SKM-1 (cell line): ENCODE results near the gene ATP6V0B.

Experiments used
- DNase-seq: peaks from one replicate; lab custom pipeline; 2025; ENCODE audit not compliant: unreplicated experiment; lab: John Stamatoyannopoulos, UW

Gene ATP6V0B

DNA sequence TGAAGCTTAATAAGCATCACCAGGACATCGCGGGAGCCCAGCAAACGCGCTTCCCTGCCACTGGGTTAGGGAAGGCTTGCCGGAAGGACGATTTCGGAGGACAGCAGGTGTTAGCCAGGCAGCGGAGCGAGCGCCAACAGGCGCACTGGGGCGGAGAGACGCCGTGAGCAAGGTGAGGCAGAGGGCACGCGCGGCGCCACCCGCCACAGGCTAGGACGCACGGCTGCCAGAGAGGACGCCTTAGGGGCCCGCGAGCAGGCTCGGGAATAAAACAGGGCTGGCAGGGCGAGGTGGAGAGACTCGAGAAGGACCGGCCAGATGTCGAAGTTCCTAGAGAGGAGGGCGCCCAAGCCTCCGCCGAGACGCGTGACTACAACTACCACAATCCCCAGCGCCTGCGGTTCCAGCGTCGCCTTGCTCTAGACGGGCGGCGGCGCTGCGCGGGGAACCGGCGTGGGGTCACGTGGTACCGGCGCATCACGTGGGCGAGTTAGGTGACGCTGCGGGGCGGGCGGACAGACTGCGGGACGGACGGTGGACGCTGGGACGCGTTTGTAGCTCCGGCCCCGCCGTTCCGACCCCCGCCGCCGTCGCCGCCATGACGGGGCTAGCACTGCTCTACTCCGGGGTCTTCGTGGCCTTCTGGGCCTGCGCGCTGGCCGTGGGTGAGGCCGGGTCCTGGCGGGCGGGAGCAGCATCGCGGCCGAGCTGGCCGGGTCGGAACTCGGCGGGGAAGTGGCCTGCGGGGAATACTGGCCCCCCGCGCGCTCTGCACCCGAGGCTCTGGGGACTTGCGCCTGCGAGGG lies at the start of gene ATP6V0B:
TSS of gene ATP6V0B (plus strand) at position 518 of the 806 bp plus-strand sequence. CDS start at position 599, 81 bp downstream.
- peak; percentile 84 for DNase-seq

DNA sequence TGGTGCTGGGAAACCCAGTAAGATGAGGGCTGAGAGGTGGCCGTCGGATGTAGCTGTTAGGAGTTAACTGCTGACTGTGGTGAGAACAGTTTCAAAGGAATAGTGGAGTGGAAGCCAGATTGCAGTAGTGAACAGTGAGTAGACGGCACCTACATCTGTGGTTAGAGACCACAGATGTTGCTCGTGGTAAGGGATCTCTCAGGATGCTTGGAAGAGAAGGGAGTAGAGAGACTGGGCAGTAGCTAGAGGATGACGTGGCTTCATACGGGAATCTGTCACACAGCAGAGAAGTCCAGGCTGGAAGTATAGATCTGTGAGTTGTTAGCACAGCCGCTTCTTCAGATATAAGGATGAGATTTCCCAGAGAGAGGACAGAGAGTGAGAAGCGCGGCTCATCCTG lies 48.9 kb upstream of the ATP6V0B start:
- no peak for DNase-seq

- no peak for DNase-seq
These were observed 44.4 kb upstream of the ATP6V0B start for GRCh38 chr1:43930168-43930948.

- no peak for DNase-seq
These were observed 43.8 kb upstream of the ATP6V0B start for GRCh38 chr1:43930949-43931275.

GRCh38 chr1:43931711-43932660 lies 42.8 kb upstream of the ATP6V0B start:
- no peak for DNase-seq

GRCh38 chr1:43932786-43933385 lies 41.9 kb upstream of the ATP6V0B start:
- DNase-seq = no peak

- no peak for DNase-seq
These were observed 41.2 kb upstream of the ATP6V0B start, which contains the start of gene ARTN for GRCh38 chr1:43933386-43934100. ARTN (plus strand) TSS chr1:43933801; CDS start chr1:43935657, 1,856 bp downstream.

DNA sequence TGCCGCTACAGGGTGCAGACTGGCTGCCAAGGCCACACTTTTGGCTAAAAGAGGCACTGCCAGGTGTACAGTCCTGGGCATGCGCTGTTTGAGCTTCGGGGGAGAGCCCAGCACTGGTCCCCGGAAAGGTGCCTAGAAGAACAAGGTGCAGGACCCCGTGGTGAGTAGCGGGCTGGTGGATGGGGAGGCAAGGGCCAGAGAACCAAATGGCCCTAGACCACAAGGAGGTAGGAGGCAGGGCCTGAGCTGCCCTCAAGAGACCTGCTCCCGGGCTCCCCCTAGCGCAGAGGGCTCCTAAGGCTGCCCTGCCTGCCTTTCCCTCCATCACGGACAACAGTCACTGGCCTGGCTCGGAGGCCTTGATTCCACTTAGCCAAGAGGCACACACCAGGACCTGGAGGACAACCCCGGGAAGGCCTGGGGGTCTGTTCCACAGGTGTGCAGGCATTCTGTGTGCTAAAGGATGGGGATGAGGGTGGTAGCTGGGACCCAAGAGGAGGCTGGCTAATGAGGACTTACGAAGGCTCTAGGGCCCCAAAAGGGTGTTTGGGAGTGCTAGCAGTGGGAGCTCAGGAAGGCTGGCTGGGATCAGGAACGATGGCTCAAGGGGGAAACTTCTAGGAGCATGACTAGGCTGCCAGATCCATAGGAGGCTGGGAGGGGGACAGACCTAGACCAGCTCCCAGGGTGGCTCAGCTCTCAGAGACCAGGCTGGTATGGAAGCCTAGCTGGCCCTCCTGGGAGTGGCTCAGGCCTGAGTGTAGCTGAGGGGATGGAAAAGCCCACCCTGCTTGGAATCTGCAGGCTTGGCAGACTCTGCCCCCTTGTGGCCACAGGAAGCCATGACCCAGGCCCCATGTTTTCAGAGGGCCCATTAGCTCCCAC lies 40.4 kb upstream of the ATP6V0B start:
- DNase-seq = no peak

DNA sequence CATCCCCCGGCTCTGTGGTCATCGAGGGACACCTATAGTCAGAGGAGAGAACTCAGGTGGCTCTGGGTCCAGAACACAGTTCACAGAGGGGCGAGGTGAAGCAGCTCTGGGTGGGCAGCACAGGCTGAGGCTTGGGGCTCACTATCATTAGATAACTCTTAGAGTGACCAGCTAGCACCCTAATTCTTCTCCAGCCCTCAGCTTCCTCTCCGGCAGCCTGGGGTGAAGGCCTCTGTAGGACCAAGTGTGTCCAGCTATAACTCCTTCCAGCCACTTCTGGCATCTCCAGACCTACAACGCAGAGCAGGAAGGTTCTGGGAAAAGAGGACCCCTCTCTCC lies 39.8 kb upstream of the ATP6V0B start:
- DNase-seq = no peak

- DNase-seq = no peak
These were observed 38.9 kb upstream of the ATP6V0B start for GRCh38 chr1:43935711-43936427.

DNA sequence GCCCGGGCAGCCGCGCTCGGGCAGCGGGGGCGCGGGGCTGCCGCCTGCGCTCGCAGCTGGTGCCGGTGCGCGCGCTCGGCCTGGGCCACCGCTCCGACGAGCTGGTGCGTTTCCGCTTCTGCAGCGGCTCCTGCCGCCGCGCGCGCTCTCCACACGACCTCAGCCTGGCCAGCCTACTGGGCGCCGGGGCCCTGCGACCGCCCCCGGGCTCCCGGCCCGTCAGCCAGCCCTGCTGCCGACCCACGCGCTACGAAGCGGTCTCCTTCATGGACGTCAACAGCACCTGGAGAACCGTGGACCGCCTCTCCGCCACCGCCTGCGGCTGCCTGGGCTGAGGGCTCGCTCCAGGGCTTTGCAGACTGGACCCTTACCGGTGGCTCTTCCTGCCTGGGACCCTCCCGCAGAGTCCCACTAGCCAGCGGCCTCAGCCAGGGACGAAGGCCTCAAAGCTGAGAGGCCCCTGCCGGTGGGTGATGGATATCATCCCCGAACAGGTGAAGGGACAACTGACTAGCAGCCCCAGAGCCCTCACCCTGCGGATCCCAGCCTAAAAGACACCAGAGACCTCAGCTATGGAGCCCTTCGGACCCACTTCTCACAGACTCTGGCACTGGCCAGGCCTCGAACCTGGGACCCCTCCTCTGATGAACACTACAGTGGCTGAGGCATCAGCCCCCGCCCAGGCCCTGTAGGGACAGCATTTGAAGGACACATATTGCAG lies 38.2 kb upstream of the ATP6V0B start:
- no peak for DNase-seq

- no peak for DNase-seq
These were observed 37.4 kb upstream of the ATP6V0B start for GRCh38 chr1:43937179-43937865.

GRCh38 chr1:43938383-43938782 lies 36.4 kb upstream of the ATP6V0B start:
- no peak for DNase-seq

DNA sequence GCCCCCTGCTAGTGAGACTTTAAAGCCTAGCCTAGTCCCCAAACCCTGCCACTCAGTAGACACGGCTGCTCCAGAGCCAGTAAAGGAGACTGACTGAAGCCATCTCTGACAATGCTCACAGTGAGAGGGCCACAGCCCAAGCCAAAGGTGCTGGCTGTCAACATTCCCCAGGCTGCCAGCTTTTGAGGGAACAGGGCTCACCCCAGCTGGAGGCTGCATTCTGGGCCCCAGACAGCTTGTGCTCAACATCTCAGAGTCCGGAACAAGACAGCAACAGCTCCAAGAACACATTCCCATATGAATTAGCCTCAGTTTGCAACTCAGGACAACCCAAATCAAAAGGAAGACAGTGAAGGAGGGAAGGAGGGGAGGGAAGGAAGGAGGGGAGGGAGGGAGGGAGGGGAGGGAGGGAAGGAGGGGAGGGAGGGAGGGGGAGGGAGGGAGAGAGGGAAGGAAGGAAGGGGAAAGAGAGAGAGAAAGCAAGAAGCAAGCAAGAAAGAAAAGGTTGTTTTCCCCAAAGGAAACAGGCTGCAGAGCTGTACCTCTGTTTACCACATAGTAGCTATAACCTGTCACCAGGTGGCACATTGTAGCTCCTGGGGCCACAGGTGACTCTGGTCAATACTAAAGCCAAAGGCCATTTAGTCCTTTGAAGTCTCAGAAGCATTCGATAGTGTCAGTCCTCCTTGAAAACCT lies 35.7 kb upstream of the ATP6V0B start:
- DNase-seq = no peak

DNA sequence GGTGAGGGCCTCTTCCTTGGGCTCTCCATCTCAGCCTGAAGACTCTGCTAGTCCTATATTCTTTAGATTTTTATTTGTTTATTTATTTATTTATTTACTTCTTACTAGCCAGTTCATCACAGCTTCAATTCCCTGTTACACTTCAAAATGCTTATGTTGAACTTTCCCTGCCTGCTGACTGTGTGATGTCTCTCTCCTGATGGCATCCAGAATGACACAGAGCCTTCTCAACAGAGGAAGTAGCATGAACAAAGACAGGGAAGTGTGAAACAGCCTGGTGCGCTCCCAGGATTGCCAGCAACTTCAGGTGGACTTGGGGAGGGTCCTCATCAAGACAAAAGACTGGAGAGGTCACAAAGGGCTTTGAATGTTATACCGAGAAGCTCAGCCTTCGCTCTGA lies 32.3 kb upstream of the ATP6V0B start:
- DNase-seq = no peak

- no peak for DNase-seq
These were observed 29.9 kb upstream of the ATP6V0B start for GRCh38 chr1:43944860-43945259.
